ENCODE measurements around the gene MIEF1.

The MIEF1 gene

DNA sequence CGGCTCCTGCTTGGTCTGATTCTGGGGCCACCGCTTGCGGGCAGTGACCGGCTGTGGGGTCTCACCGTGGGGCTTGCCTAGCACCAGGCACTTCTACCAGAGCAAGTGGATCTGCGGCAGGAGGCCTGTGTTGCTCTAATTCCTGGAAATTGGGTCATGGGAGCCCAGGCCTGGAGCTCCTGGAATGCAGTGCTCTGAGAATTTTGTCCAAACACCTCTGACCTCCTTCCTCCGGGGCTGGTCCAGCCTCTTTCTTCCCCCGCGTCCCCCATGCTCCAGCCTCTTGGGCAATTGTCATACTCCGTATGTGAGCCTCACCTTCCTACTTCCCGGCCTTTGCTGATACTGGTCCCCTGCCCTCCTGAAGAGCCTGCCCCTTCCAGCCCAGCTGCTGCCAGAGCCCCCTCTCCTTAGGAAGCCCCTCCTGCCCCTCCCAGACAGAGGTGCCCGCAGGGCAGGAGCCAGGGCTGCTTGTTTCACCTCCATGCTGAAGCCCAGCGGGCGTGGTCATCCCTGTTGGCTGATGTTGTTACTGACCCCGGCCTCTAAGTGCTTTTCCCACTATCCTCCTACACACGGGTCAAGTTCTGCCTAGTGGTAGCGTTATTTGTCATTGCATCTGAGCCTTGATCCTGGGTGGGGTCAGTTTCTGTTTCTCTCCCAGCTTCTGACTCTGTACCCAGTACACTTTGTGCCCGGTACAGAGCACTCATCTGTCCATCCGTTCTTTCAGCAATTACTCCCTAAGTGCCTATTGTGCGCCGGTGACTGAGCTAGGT is 35.7 kb upstream of the MIEF1 start:
- no peak for DNase-seq (ENCODE audit: low read depth)
- TF ChIP-seq, protein P1, sequence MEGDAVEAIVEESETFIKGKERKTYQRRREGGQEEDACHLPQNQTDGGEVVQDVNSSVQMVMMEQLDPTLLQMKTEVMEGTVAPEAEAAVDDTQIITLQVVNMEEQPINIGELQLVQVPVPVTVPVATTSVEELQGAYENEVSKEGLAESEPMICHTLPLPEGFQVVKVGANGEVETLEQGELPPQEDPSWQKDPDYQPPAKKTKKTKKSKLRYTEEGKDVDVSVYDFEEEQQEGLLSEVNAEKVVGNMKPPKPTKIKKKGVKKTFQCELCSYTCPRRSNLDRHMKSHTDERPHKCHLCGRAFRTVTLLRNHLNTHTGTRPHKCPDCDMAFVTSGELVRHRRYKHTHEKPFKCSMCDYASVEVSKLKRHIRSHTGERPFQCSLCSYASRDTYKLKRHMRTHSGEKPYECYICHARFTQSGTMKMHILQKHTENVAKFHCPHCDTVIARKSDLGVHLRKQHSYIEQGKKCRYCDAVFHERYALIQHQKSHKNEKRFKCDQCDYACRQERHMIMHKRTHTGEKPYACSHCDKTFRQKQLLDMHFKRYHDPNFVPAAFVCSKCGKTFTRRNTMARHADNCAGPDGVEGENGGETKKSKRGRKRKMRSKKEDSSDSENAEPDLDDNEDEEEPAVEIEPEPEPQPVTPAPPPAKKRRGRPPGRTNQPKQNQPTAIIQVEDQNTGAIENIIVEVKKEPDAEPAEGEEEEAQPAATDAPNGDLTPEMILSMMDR (conservative IDR thresholded peaks at IDR 0.05; ENCODE audit: low read length) = no peak
- H3K4me3 ChIP-seq (ENCODE audit: low read length) = no peak overlapping the region

GRCh38 chr22:39467390-39467895 is 34.6 kb upstream of the MIEF1 start:
- no peak for DNase-seq (ENCODE audit: low read depth)
- no peak overlapping the region for H3K4me3 ChIP-seq (ENCODE audit: low read length)
- TF ChIP-seq, protein P1 (conservative IDR thresholded peaks at IDR 0.05; ENCODE audit: low read length) = no peak

GRCh38 chr22:39468487-39469325 is 33.4 kb upstream of the MIEF1 start:
- no peak overlapping the region for H3K4me3 ChIP-seq (ENCODE audit: low read length)
- no peak for DNase-seq (ENCODE audit: low read depth)
- TF ChIP-seq, protein P1 (conservative IDR thresholded peaks at IDR 0.05; ENCODE audit: low read length) = no peak

GRCh38 chr22:39469326-39469680 is 32.8 kb upstream of the MIEF1 start:
- no peak for DNase-seq (ENCODE audit: low read depth)
- H3K4me3 ChIP-seq (ENCODE audit: low read length) = no peak overlapping the region
- TF ChIP-seq, protein P1 (conservative IDR thresholded peaks at IDR 0.05; ENCODE audit: low read length) = no peak

DNA sequence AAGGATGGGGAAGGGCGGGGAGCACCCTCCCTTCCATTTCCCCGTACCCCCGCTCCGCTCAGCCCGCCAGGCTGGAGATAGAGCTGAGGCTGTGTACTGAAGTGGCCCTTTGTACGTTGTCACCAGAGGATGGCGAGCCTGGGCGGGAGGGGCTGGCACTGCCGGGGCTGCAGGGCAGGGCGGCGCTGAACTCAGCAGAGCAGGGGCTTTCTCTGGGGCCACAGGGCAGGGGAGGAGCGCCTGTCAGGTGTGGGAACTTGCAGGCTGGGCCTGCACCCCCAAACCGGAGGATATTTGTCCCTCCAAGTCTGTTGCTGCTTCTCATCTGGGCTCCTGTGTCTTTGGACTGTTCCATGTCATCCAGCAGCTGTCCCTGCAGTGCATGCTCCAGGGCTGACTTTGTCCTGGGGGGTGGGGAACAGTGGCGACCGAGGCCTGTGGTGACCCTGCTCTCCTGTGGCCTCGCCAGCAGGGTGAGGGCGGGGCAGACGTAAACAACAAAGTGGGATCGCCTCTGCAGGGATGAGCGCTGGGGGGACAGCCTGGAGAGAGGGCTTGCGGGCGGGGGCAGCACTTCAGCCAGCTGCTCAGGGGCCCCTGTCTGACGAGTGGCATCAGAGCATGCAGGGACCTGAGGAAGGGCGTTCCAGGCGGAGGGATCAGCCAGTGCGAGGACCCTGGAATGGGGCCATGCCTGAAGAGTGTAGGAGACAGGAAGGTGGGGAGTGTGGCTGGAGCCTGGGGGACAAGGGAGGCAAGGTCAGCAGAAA is 32.2 kb upstream of the MIEF1 start:
- H3K4me3 ChIP-seq (ENCODE audit: low read length) = no peak overlapping the region

GRCh38 chr22:39470451-39471291 is 31.4 kb upstream of the MIEF1 start:
- DNase-seq (ENCODE audit: low read depth) = no peak
- no peak overlapping the region for H3K4me3 ChIP-seq (ENCODE audit: low read length)
- TF ChIP-seq, protein P1 (conservative IDR thresholded peaks at IDR 0.05; ENCODE audit: low read length) = no peak

More for the DNA sequence above, 32.2 kb upstream of the MIEF1 start:
- TF ChIP-seq, protein P1 (conservative IDR thresholded peaks at IDR 0.05; ENCODE audit: low read length) = no peak
- DNase-seq (ENCODE audit: low read depth) = no peak
